Activated naive CD8-positive, alpha-beta T cell treated with anti-CD3 and anti-CD28 coated beads for 36 hours (primary cell): Measurements from ENCODE around the gene CTNNA2. TPM values are rescaled to one million over a fixed set of nuclear protein-coding genes. Genes with fewer than 3 reads are reported as not detected.
"Not testable (repeated sequence)": the region's sequence is repeated elsewhere in the genome, so short reads cannot be mapped to it uniquely, and the experiment has no call there.

Experiments
- DNase-seq: peaks from one replicate; pipeline ENCODE4 v3.0.0; 2021
- H3K27ac Mint-ChIP-seq: one replicate; pipeline ENCODE4 v1.8.0; 2022; ENCODE audit warnings: mild to moderate bottlenecking, moderate library complexity, mixed read lengths
- H3K27me3 Mint-ChIP-seq: one replicate; pipeline ENCODE4 v1.8.0; 2022; ENCODE audit warnings: mild to moderate bottlenecking, mixed read lengths
- H3K36me3 Mint-ChIP-seq: one replicate; pipeline ENCODE4 v1.8.0; 2021; ENCODE audit warnings: mild to moderate bottlenecking, mixed read lengths
- H3K4me1 Mint-ChIP-seq: one replicate; pipeline ENCODE4 v1.8.0; 2021; ENCODE audit warnings: mixed read lengths
- H3K4me3 Mint-ChIP-seq: one replicate; pipeline ENCODE4 v1.8.0; 2022; ENCODE audit warnings: mild to moderate bottlenecking, moderate library complexity, mixed read lengths
- H3K9me3 Mint-ChIP-seq: one replicate; pipeline ENCODE4 v1.8.0; 2022; ENCODE audit warnings: mixed read lengths
- total RNA-seq, 2 experiments: library from RNA; stranded (reverse); gene quantifications; one replicate each; pipeline ENCODE4 v1.2.3, GENCODE V29; 2021

Gene CTNNA2
- total RNA-seq, 2 experiments from 2014 or later: not detected

DNA sequence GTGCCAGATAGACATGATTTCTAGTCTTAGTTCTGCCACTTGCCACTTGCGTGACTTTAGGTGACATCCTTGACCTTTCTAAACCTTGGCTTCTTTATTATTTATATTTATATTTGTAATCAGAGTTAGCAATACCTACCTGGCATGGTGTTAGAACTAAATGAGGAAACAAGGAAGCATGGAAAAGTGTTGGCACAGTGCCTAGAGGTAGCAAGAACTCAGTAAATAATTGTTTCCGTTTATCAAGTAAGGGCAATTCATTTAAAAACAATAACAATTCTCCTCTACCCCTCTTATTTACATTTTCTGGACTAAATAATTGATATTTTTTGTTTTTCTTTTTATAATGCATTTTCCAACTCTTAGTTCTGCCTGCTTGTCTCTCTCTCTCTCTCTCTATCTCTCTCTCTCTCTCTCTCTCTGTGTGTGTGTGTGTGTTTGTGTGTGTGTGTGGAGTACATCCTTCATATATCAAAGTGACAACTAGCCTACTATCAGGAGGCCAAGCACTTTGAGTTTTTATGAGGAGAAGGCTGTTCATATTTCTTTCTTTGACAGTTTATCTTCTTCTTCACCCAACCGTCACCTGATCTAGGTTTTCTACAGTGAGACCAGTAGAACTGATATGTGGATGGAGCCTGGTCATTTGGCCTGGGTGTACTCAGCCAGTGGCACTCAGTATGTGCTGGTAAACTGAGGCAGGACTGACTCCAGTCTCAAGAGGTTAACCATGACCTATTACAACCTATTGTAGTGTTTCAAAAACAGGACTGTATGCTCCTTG, 657.2 kb downstream of the CTNNA2 start:
- no peak for DNase-seq
- Mint-ChIP-seq H3K4me1 (no peaks in the 10 kb centered on the region), H3K4me3 (no peak overlapping the region), H3K27me3 (no peaks in the 10 kb centered on the region), H3K9me3 (peaks cover 3% of the 10 kb centered on the region), H3K36me3 (no peaks in the 10 kb centered on the region), H3K27ac (no peak overlapping the region)

DNA sequence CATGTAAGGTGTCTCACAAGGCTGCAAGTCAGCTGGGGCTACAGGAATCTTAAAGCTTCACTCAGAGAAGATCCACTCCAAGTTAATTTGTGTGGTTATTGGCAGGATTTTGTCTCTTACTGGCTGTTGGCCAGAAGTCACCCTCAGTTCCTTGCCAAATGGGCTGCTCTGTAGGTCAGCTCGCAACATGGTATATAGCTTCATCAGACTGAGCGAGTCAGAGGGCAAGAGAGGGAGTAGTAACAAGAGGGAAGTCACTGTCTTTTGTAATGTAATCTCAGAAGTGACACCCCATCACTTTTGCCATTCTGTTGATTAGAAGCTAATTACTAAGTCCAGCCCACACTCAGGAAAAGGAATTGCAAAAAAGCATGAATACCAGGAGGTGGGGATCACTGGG, 672.2 kb downstream of the CTNNA2 start:
- H3K27ac Mint-ChIP-seq: no peak overlapping the region
- no peaks in the 10 kb centered on the region for H3K27me3 Mint-ChIP-seq
- no peaks in the 10 kb centered on the region for H3K4me1 Mint-ChIP-seq
- no peaks in the 10 kb centered on the region for H3K36me3 Mint-ChIP-seq
- no peak for DNase-seq
- H3K4me3 Mint-ChIP-seq: no peak overlapping the region
- peaks cover 1% of the 10 kb centered on the region for H3K9me3 Mint-ChIP-seq

DNA sequence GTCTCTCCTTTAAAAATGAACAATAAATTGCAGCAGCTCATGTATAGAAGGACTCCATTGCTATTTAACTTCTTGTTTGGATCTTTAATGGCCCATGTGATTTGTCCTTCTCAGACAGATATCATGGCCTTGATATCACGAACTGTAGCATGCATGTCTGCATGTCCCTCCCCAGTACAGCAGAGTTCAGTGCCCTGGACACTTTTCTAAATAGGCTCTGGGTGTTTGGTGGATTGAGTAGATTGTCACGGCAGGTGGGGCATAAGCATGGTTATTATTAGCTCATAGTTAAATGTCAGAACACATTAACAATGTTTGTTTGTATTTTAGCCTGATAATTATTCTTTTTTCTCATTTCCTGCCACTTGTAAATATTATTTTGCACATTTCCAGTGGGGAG, 673.4 kb downstream of the CTNNA2 start:
- H3K9me3 Mint-ChIP-seq: peaks cover 1% of the 10 kb centered on the region
- H3K27me3 Mint-ChIP-seq: no peaks in the 10 kb centered on the region
- no peaks in the 10 kb centered on the region for H3K36me3 Mint-ChIP-seq
- no peak for DNase-seq
- H3K4me3 Mint-ChIP-seq: no peak overlapping the region
- no peaks in the 10 kb centered on the region for H3K4me1 Mint-ChIP-seq
- H3K27ac Mint-ChIP-seq: no peak overlapping the region

DNA sequence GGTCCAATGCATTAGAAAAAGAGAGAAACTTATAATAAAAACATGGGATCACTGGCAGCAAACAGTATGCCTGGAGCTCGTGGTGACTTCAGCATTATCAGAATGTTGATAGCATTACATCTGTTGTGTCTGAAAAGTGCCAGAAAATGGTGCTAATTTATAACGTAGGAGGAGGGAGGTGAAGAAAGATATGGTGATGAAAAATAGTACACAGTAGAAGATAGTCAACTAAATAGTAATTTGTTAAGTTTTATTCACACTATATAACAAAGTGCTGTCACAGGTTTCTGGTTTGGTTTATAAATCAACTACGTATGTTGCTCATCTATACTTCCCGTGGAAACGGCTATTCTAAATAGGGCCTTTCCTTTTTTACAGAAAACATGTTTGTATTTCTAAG, 674.3 kb downstream of the CTNNA2 start:
- H3K36me3 Mint-ChIP-seq: no peaks in the 10 kb centered on the region

DNA sequence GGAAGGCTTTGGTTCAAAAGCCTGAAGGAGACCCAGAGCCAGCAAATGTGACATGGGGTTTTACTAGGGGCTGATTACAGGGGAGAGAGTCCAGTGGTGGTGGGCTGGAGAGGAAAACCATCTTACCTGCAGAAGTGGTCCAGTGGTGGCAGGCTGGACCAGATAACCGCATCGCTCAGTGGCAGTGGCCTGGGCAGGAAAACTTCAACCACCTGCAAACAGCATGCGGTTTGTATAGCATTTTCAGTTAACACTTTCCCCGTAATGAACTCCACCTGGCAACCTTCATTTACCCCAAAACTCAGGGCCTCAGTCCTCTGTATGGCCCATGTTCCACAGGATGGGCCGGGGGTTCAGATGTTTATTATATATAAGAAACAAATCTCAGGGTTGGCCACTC, 677.3 kb downstream of the CTNNA2 start:
- no peaks in the 10 kb centered on the region for H3K4me1 Mint-ChIP-seq
- H3K27ac Mint-ChIP-seq: no peak overlapping the region
- H3K9me3 Mint-ChIP-seq: no peaks in the 10 kb centered on the region
- H3K4me3 Mint-ChIP-seq: no peak overlapping the region
- H3K27me3 Mint-ChIP-seq: no peaks in the 10 kb centered on the region
- DNase-seq: no peak
- no peaks in the 10 kb centered on the region for H3K36me3 Mint-ChIP-seq

More for the DNA sequence above, 674.3 kb downstream of the CTNNA2 start:
- Mint-ChIP-seq H3K27ac (no peak overlapping the region), H3K27me3 (no peaks in the 10 kb centered on the region), H3K4me1 (no peaks in the 10 kb centered on the region), H3K4me3 (no peak overlapping the region), H3K9me3 (peaks cover 1% of the 10 kb centered on the region)
- DNase-seq: no peak

DNA sequence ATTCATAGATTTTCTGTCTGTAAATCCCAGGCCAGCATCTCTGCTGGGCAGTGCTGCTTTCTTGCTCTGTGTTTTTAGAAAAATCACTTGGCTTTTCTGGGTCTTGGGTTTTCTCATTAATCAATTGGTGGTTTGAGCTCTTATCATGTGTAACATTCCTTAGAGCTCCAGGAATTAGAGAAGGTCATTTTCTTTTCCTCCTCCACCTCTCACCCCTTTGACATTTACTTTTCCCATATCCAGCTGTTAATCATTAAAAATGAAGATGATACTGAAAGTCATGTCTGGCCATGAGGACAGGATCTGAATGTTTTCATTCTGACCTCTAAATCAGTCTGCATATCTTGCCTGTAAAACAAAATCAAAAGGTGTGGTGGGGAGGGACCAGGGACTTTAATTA, 680.7 kb downstream of the CTNNA2 start:
- Mint-ChIP-seq H3K4me1 (no peaks in the 10 kb centered on the region), H3K27me3 (no peaks in the 10 kb centered on the region), H3K27ac (no peak overlapping the region), H3K36me3 (no peaks in the 10 kb centered on the region), H3K9me3 (peaks cover 2% of the 10 kb centered on the region), H3K4me3 (no peak overlapping the region)
- DNase-seq: no peak

DNA sequence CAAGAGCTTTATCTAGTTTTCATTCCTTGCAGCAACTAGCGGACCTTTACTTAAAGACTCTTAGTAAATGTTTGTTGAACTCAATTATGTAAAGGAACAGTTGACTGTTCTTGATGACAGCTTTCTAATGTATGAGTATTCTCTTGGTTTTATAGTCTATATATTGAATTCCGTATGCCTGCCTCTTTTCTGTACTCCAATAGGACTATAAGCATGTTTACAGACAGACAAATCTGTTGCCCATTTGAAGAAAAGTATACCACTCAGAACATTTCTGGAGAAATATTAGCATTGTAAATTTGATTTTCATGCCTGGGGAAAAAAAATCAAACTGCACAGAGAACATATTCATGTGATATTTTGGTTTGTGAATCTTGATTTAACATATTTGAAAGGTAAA, 682.2 kb downstream of the CTNNA2 start:
- peaks cover 2% of the 10 kb centered on the region for H3K9me3 Mint-ChIP-seq
- no peaks in the 10 kb centered on the region for H3K27me3 Mint-ChIP-seq
- no peak for DNase-seq
- no peak overlapping the region for H3K27ac Mint-ChIP-seq
- H3K4me3 Mint-ChIP-seq: no peak overlapping the region
- H3K4me1 Mint-ChIP-seq: no peaks in the 10 kb centered on the region
- no peaks in the 10 kb centered on the region for H3K36me3 Mint-ChIP-seq

DNA sequence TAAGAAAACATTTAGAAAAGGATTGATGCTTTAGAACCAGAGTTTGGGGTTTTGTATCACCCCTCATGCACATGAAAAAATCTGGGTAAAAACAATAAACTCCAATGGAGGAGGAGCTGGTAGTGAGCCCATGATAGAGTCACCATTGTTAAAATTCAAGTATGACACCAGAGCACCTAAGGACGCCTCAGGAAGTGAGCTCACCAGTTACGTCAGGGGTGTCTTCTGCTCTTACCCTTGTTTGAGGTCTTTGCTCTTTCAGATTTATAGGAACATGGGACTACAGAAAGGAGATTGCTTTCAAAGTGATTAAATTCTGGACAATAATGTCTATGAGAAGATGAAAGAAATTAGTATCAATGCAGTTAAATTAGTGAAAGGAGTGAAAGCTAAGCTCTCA, 685.2 kb downstream of the CTNNA2 start:
- Mint-ChIP-seq H3K36me3 (no peaks in the 10 kb centered on the region), H3K4me3 (no peak overlapping the region), H3K9me3 (peaks cover 8% of the 10 kb centered on the region), H3K27ac (no peak overlapping the region), H3K27me3 (no peaks in the 10 kb centered on the region), H3K4me1 (no peaks in the 10 kb centered on the region)
- no peak for DNase-seq

DNA sequence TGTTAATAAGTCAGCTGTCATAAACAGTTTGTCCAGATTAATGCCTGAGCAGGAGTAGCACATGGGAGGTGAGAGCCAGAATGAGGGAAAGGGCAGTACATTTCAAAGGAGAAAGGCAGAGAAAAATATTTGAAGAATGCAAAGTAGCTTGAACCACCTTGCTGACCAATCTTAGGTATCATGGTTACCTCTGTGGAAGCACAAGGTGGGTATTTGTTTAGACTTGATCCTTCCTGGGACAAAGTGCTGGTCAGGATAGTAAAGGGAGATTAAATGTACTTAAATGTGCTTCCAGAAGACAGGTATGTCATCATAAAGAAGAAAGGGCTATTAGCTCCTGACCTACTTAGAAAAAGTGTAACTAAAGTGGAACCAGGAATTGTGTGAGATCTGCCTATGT, 686.7 kb downstream of the CTNNA2 start:
- H3K36me3 Mint-ChIP-seq: no peaks in the 10 kb centered on the region
- no peak overlapping the region for H3K27ac Mint-ChIP-seq
- H3K4me3 Mint-ChIP-seq: no peak overlapping the region
- H3K27me3 Mint-ChIP-seq: no peaks in the 10 kb centered on the region
- peaks cover 15% of the 10 kb centered on the region for H3K9me3 Mint-ChIP-seq
- H3K4me1 Mint-ChIP-seq: no peaks in the 10 kb centered on the region
- no peak for DNase-seq

DNA sequence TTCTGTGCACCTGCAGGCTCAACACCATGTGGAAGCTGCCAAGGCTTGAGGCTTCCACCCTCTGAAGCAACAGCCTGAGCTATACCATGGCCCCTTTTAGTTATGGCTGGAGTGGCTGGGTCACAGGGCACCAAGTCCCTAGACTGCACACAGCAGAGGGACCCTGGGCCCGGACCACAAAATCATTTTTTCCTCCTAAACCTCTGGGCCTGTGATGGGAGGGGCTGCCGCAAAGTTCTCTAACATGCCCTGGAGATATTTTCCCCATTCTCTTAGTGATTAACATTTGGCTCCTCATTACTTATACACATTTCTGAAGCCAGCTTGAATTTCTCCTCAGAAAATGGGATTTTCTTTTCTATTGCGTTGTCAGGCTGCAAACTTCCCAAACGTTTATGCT, 691.1 kb downstream of the CTNNA2 start:
- peaks cover 16% of the 10 kb centered on the region for H3K9me3 Mint-ChIP-seq
- H3K36me3 Mint-ChIP-seq, H3K4me1 Mint-ChIP-seq, H3K27ac Mint-ChIP-seq, DNase-seq, H3K27me3 Mint-ChIP-seq, H3K4me3 Mint-ChIP-seq: not testable (repeated sequence)

DNA sequence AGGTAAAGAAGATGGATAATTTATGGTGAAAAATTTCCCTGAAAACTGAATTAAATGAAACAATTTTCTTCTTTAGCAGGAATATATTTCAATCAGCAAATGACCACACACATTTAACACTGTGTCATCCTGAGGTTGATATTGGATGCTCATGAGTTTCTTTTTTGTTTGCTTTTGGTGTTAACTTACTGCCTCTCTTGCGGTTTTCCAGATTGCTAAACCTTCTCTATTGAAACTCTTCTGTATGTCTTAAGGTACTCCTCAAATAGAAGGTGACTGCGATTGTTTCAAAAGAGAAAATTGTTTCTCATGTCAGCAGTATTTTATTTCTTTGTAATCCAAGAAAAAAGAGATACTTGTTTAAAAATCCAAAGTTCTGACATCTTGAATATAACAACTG, 692.6 kb downstream of the CTNNA2 start:
- no peak overlapping the region for H3K4me3 Mint-ChIP-seq
- no peaks in the 10 kb centered on the region for H3K4me1 Mint-ChIP-seq
- H3K36me3 Mint-ChIP-seq: no peaks in the 10 kb centered on the region
- no peak for DNase-seq
- no peaks in the 10 kb centered on the region for H3K27me3 Mint-ChIP-seq
- peaks cover 18% of the 10 kb centered on the region for H3K9me3 Mint-ChIP-seq
- no peak overlapping the region for H3K27ac Mint-ChIP-seq

DNA sequence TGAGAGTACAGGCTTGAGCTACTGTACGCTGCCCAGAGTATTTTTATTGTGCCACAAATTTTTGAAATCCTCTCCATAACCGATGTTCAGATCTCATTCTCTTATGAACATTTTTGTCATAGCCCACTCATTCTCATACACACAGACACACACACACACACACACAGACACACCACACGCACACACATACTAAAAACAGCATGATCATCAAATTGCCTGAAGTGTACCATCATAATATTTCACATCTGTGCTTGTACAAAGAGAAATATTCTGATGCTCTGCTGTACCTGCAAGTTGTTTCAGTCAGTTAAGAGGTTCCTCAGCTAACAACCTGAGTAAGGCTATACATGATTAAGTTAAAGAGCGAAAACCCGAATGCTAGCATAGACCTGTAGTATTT, 696.6 kb downstream of the CTNNA2 start:
- Mint-ChIP-seq H3K4me3 (no peak overlapping the region), H3K27me3 (no peaks in the 10 kb centered on the region), H3K27ac (no peak overlapping the region), H3K4me1 (no peaks in the 10 kb centered on the region), H3K9me3 (peaks cover 11% of the 10 kb centered on the region), H3K36me3 (no peaks in the 10 kb centered on the region)
- no peak for DNase-seq

DNA sequence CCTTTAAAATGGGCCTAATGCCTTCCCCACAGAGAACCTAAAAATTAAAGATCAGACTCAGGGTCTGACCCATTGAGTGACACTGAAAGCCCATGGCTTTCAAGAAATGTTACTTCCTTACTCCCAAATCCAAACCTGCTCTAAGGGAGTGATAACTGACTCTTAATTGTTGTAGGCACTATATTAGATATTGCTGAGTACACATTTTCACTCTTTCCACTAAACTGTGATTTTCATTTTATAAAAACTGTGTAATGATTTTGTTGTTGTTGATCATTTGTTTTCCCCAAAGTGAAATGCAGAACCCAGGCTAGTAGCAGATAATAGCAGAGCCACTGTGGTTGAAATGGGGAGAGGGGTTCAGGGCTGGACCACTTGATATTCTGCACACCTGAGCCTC, 704.6 kb downstream of the CTNNA2 start:
- Mint-ChIP-seq H3K9me3 (peaks cover 13% of the 10 kb centered on the region), H3K27me3 (no peaks in the 10 kb centered on the region), H3K36me3 (no peaks in the 10 kb centered on the region), H3K27ac (no peak overlapping the region), H3K4me3 (no peak overlapping the region), H3K4me1 (no peaks in the 10 kb centered on the region)
- DNase-seq: no peak

DNA sequence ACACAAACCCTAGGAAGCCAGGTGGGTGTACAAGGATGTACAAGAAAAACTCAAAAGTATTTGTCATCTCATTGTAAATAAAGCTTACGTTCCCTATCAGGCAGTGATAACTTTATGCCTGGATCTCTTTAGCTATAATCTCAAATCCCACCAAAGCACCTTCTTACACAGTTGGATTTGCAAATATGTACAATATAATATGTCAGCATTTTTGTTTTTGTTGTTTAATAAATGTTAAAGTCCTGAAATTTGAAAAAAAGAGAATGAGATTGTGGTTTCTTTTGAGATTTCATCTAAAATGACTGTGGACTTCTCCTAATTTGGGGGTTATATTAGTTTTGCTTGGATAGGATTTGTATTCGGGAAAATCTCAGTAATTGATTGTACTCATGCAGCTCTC, 709.8 kb downstream of the CTNNA2 start:
- no peaks in the 10 kb centered on the region for H3K4me1 Mint-ChIP-seq
- H3K9me3 Mint-ChIP-seq: peaks cover 2% of the 10 kb centered on the region
- no peaks in the 10 kb centered on the region for H3K27me3 Mint-ChIP-seq
- no peak overlapping the region for H3K27ac Mint-ChIP-seq
- H3K36me3 Mint-ChIP-seq: no peaks in the 10 kb centered on the region
- DNase-seq: no peak
- H3K4me3 Mint-ChIP-seq: no peak overlapping the region

DNA sequence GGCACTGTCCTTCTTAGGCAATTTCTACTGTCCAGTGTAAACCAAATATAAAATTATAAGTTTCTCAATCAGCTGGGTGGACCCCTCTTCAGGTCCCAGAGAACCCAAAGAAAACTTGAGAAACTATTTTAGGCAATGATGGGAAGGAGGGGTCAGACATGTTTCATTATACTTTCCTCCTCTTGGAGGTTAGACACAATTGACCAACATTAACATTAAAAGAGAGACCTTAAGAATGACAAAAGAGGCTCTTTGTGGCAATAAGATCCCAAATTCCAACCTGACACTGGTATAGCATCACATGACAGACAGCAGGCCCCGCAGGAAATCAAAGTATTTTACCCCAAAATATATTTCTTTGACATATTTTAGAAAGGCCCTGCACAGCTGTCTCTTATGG, 718.6 kb downstream of the CTNNA2 start:
- H3K9me3 Mint-ChIP-seq: peaks cover 1% of the 10 kb centered on the region
- H3K4me1 Mint-ChIP-seq: no peaks in the 10 kb centered on the region
- DNase-seq: no peak
- H3K4me3 Mint-ChIP-seq: no peak overlapping the region
- no peak overlapping the region for H3K27ac Mint-ChIP-seq
- H3K36me3 Mint-ChIP-seq: no peaks in the 10 kb centered on the region
- no peaks in the 10 kb centered on the region for H3K27me3 Mint-ChIP-seq

DNA sequence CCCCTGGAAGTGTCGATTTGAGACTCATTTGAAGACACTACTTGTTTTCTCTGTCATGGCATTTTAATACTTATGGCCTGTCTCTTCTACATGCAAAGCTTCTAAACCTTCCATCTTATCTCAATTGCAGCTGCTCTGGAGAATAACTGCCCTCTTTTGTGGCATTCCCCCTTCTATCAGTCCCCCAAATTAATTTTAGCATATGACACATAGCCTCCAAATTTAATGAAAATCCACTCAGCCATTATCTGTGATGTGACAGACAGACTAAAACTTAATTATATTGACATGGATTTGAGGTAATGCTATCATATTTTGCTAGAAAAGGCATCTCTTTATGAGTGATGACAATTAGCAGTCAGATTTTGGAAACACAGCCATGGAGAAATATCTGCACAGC, 720.5 kb downstream of the CTNNA2 start:
- Mint-ChIP-seq H3K27ac (no peak overlapping the region), H3K4me1 (no peaks in the 10 kb centered on the region), H3K4me3 (no peak overlapping the region), H3K9me3 (peaks cover 3% of the 10 kb centered on the region), H3K27me3 (no peaks in the 10 kb centered on the region), H3K36me3 (no peaks in the 10 kb centered on the region)
- no peak for DNase-seq
